Keratinocyte (primary cell): ENCODE data around the gene ARRDC4. TPM values are rescaled to one million over a fixed set of nuclear protein-coding genes. Genes with fewer than 3 reads are reported as not detected.

Experiments
- DNase-seq: peaks from one replicate; pipeline ENCODE4 v3.0.0-alpha.2; 2011; ENCODE audit warnings: low read depth, missing footprints, low spot score
- FAIRE-seq: peaks from 2 replicates; lab custom pipeline; 2011; peaks lifted over from hg19 to GRCh38; lab: Jason Lieb, UNC
- H2AFZ ChIP-seq: 2 replicates; pipeline ENCODE4 v1.6.0; 2012; ENCODE audit warnings: low read length, control low read depth, inconsistent platforms; ENCODE audit not compliant: control insufficient read depth
- H3K27ac ChIP-seq: 2 replicates; pipeline ENCODE4 v1.5.1; 2011; ENCODE audit warnings: low read length; ENCODE audit not compliant: control insufficient read depth, insufficient read depth
- H3K27me3 ChIP-seq: 3 replicates; pipeline ENCODE4 v1.6.0; 2011; ENCODE audit warnings: low read length; ENCODE audit not compliant: control insufficient read depth, insufficient read depth; ENCODE audit errors: extremely low read depth
- H3K36me3 ChIP-seq, 2 experiments: 2 replicates in 1 of 2; 3 replicates in 1 of 2; pipeline ENCODE4 v1.5.1; 2011; ENCODE audit warnings: low read length in 2 of 2, mild to moderate bottlenecking in 1 of 2; ENCODE audit not compliant: control insufficient read depth in 2 of 2, insufficient read depth in 2 of 2; ENCODE audit errors: extremely low read depth in 1 of 2
- H3K4me1 ChIP-seq: 3 replicates; pipeline ENCODE4 v1.5.1; 2011; ENCODE audit warnings: low read length; ENCODE audit not compliant: control insufficient read depth, insufficient read depth; ENCODE audit errors: extremely low read depth
- H3K4me2 ChIP-seq: 3 replicates; pipeline ENCODE4 v1.6.0; 2011; ENCODE audit warnings: low read depth, low read length; ENCODE audit not compliant: control insufficient read depth, insufficient read depth; ENCODE audit errors: extremely low read depth
- H3K4me3 ChIP-seq, 3 experiments: fragments of 200-600 bp in 1 of 3; sonication (generic) in 1 of 3; 2 replicates in 2 of 3; 3 replicates in 1 of 3; pipeline ENCODE4 v1.5.1; 2011 to 2016; ENCODE audit warnings: low read length in 3 of 3, mild to moderate bottlenecking in 3 of 3, control low read depth in 2 of 3, inconsistent platforms in 1 of 3, low read depth in 1 of 3, mixed read lengths in 1 of 3, mixed run types in 1 of 3, moderate library complexity in 1 of 3; ENCODE audit not compliant: control insufficient read depth in 2 of 3, insufficient read depth in 2 of 3; ENCODE audit errors: extremely low read depth in 1 of 3
- H3K79me2 ChIP-seq: 2 replicates; pipeline ENCODE4 v1.6.0; 2012; ENCODE audit warnings: low read length; ENCODE audit not compliant: control insufficient read depth, insufficient read depth
- H3K9ac ChIP-seq: 3 replicates; pipeline ENCODE4 v1.6.0; 2011; ENCODE audit warnings: low read length; ENCODE audit not compliant: control insufficient read depth, insufficient read depth; ENCODE audit errors: extremely low read depth
- H3K9me1 ChIP-seq: 3 replicates; pipeline ENCODE4 v1.6.0; 2011; ENCODE audit warnings: low read length; ENCODE audit not compliant: control insufficient read depth, insufficient read depth; ENCODE audit errors: extremely low read depth
- H3K9me3 ChIP-seq: 2 replicates; pipeline ENCODE4 v1.5.1; 2012; ENCODE audit warnings: low read depth, low read length; ENCODE audit not compliant: control insufficient read depth
- H4K20me1 ChIP-seq: 3 replicates; pipeline ENCODE4 v1.6.0; 2011; ENCODE audit warnings: low read length; ENCODE audit not compliant: control insufficient read depth, insufficient read depth; ENCODE audit errors: extremely low read depth
- EZH2 ChIP-seq: IDR thresholded peaks from one replicate; pipeline ENCODE4 v1.6.1; 2012; ENCODE audit warnings: inconsistent platforms, mild to moderate bottlenecking, low read length, moderate library complexity
- dilution Hi-C: fragments of 300-500 bp; cut with MboI; formaldehyde crosslinking; loops from one replicate; pipeline ENCODE4 v1.7.0; 2020; ENCODE audit warnings: low sequenced_read_pairs; ENCODE audit not compliant: extremely low pct_ligation_motif_present
- polyA plus RNA-seq, 5 experiments: library from polyadenylated mRNA; depleted of rRNA in 3 of 5; stranded (reverse) in 3 of 5; stranded (forward) in 1 of 5; unstranded in 1 of 5; fragments of >200 nt; gene quantifications; 1 replicate in 1 of 5; 2 replicates in 3 of 5; 3 replicates in 1 of 5; pipeline versions ENCODE4 v1.2.1 to v1.2.3, GENCODE V29; 2011 to 2012; ENCODE audit warnings: missing spikeins in 2 of 5, low read depth in 1 of 5, low replicate concordance in 1 of 5
- TF ChIP-seq, protein P1 (sequence below), 3 experiments: IDR thresholded peaks in 1 of 3; conservative IDR thresholded peaks in 1 of 3; optimal IDR thresholded peaks in 1 of 3; 2 replicates in 2 of 3; 3 replicates in 1 of 3; pipeline versions ENCODE3 to v1.5.1; 2011; ENCODE audit warnings: low read length in 3 of 3, mild to moderate bottlenecking in 3 of 3, moderate library complexity in 2 of 3, control low read depth in 1 of 3, inconsistent platforms in 1 of 3; ENCODE audit not compliant: insufficient read depth in 2 of 3; ENCODE audit errors: extremely low read depth in 1 of 3

The ARRDC4 gene
- polyA plus RNA-seq, 1 donor (not counting 4 experiments of a cell fraction or from before 2014, with no cell fraction given), result 34.6 TPM

DNA sequence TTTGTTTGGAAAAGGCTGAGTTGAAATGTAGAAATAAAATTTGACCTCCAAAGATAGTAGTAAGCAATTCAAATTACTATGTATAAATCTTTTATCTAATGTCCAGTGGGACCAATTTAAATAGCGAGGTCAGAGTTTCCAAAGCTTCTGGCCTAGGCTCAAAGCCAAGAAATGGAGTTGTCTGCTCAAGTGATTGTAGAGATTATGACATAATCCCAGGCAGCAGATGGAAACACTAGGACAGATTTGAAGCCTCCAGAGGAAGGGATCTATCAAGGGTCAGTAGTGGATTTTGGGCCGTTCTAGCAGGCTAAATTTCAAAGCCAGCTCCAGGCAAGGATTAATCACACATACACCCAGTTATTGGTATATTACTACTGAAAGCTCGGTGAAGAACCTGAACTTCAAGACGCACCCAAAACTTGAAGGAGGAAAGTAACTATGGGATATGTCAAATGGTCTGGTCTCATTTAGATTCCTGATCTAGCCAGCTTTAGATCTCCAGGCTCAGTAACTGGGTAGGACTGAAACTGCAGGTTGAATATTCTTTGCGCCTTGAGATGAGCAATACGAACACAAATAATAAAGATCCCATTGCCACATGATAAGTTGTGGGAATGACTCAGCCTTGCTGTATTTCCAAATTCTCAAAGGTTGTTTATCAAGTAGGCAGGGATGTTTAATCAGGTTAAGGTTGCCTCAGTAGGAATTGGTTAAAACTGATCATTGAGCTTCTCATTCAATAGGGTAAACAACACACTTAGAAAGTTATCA is 30.9 kb upstream of the ARRDC4 start:
- H3K9ac ChIP-seq, result no peak overlapping the region
- no peak overlapping the region for H3K4me3 ChIP-seq
- dilution Hi-C loops, result no loop called here
- no peak for DNase-seq
- H3K79me2 ChIP-seq, result no peaks in the 10 kb centered on the region
- H2AFZ ChIP-seq, result no peak overlapping the region
- peaks cover 3% of the 10 kb centered on the region for H3K9me3 ChIP-seq
- no peak overlapping the region for H3K4me2 ChIP-seq
- H4K20me1 ChIP-seq, result no peaks in the 10 kb centered on the region
- TF ChIP-seq, protein P1, sequence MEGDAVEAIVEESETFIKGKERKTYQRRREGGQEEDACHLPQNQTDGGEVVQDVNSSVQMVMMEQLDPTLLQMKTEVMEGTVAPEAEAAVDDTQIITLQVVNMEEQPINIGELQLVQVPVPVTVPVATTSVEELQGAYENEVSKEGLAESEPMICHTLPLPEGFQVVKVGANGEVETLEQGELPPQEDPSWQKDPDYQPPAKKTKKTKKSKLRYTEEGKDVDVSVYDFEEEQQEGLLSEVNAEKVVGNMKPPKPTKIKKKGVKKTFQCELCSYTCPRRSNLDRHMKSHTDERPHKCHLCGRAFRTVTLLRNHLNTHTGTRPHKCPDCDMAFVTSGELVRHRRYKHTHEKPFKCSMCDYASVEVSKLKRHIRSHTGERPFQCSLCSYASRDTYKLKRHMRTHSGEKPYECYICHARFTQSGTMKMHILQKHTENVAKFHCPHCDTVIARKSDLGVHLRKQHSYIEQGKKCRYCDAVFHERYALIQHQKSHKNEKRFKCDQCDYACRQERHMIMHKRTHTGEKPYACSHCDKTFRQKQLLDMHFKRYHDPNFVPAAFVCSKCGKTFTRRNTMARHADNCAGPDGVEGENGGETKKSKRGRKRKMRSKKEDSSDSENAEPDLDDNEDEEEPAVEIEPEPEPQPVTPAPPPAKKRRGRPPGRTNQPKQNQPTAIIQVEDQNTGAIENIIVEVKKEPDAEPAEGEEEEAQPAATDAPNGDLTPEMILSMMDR (optimal IDR thresholded peaks at IDR 0.05 in 1 of 3, IDR thresholded peaks at IDR 0.05 in 1 of 3, conservative IDR thresholded peaks at IDR 0.05 in 1 of 3; ENCODE audit: extremely low read depth in 1 of 3, insufficient read depth in 2 of 3, low read length in 3 of 3), result no peak
- TF ChIP-seq EZH2, result no peak
- FAIRE-seq, result no peak
- no peaks in the 10 kb centered on the region for H3K9me1 ChIP-seq
- no peaks in the 10 kb centered on the region for H3K4me1 ChIP-seq
- H3K27ac ChIP-seq, result no peak overlapping the region
- no peaks in the 10 kb centered on the region for H3K36me3 ChIP-seq
- H3K27me3 ChIP-seq, result no peaks in the 10 kb centered on the region

DNA sequence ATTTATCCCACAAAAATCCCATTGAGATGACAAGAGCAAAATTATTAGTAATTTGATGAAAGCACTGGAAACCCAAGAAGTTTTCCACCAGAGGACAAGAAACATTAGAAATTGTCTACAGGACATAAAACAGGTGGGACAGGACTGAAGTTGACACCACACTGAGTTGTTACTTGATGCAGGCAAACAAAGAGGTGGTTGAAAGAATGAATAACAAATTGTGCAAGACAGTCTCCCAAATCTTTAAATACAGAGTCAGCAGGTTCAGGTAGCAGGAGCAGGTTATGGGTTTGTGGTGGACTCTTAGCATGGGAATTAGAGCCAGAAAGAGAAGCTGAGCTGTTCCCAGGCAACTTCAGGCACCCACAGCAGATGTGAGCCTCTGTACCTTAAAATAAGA is 30.3 kb upstream of the ARRDC4 start:
- Histone ChIP-seq H2AFZ (no peak overlapping the region), H3K9ac (no peak overlapping the region), H3K79me2 (no peaks in the 10 kb centered on the region), H3K4me3 (no peak overlapping the region), H4K20me1 (no peaks in the 10 kb centered on the region), H3K36me3 (no peaks in the 10 kb centered on the region), H3K27ac (no peak overlapping the region), H3K4me2 (no peak overlapping the region), H3K4me1 (no peaks in the 10 kb centered on the region), H3K9me3 (peaks cover 3% of the 10 kb centered on the region), H3K27me3 (no peaks in the 10 kb centered on the region), H3K9me1 (no peaks in the 10 kb centered on the region)
- dilution Hi-C loops, result no loop called here
- FAIRE-seq, result no peak
- DNase-seq, result no peak
- TF ChIP-seq, protein P1 (optimal IDR thresholded peaks at IDR 0.05 in 1 of 3, IDR thresholded peaks at IDR 0.05 in 1 of 3, conservative IDR thresholded peaks at IDR 0.05 in 1 of 3; ENCODE audit: extremely low read depth in 1 of 3, insufficient read depth in 2 of 3, low read length in 3 of 3), result no peak
- no peak for TF ChIP-seq EZH2
